Heart left ventricle (tissue), 16 donors: ENCODE measurements around the gene BCL2L14. TPM values are rescaled to one million over a fixed set of nuclear protein-coding genes. Genes with fewer than 3 reads are reported as not detected.

Experiments used
- ATAC-seq, 4 donors: fragments of 200-7000 bp; cut with Tn5 transposase; one replicate each; pipeline ENCODE4 v1.9.1; 2020 to 2022; ENCODE audit warnings: moderate library complexity in 4 of 4, mild to moderate bottlenecking in 3 of 4, moderate number of reproducible peaks in 1 of 4
- DNase-seq, 5 donors: peaks; one replicate each; pipeline ENCODE4 v3.0.0-alpha.2; 2020
- H3K27ac ChIP-seq, 12 donors: fragments of 200-600 bp; sonication (generic) in 4 of 12; one replicate each; pipeline versions ENCODE4 v1.5.0 to v1.8.0; 2016 to 2022; ENCODE audit warnings: mild to moderate bottlenecking in 2 of 12
- H3K27me3 ChIP-seq, 9 donors: fragments of 200-600 bp; sonication (generic) in 2 of 9; one replicate each; pipeline versions ENCODE4 v1.5.1 to v1.8.0; 2016 to 2022; ENCODE audit warnings: mild to moderate bottlenecking in 3 of 9
- H3K36me3 ChIP-seq, 9 donors: fragments of 200-600 bp; sonication (generic) in 2 of 9; one replicate each; pipeline versions ENCODE4 v1.5.0 to v1.8.0; 2018 to 2022; ENCODE audit warnings: mild to moderate bottlenecking in 2 of 9
- H3K4me1 ChIP-seq, 12 donors: fragments of 200-600 bp; sonication (generic) in 4 of 12; one replicate each; pipeline versions ENCODE4 v1.5.0 to v1.8.0; 2016 to 2022; ENCODE audit warnings: mild to moderate bottlenecking in 3 of 12
- H3K4me3 ChIP-seq, 12 donors: fragments of 200-600 bp; sonication (generic) in 4 of 12; one replicate each; pipeline versions ENCODE4 v1.5.0 to v1.8.0; 2017 to 2022; ENCODE audit warnings: mild to moderate bottlenecking in 9 of 12, moderate library complexity in 4 of 12
- H3K9me3 ChIP-seq, 12 donors: fragments of 200-600 bp; sonication (generic) in 4 of 12; one replicate each; pipeline versions ENCODE4 v1.5.0 to v1.8.0; 2016 to 2022; ENCODE audit warnings: mild to moderate bottlenecking in 1 of 12
- POLR2A ChIP-seq, 2 donors: fragments of 450-650 bp; IDR thresholded peaks; one replicate each; pipeline ENCODE4 v1.6.1; 2017; ENCODE audit warnings: antibody characterized with exemption in 2 of 2, mild to moderate bottlenecking in 2 of 2, moderate library complexity in 2 of 2
- WGBS, 4 donors: extraction: QIAGEN DNeasy Blood & Tissue Kit in 2 of 4; methylation state at CpG; one replicate each; pipeline versions ENCODE4 v1.1.5 to v1.1.7; 2013 to 2018; 5-methylcytosine and 5-hydroxymethylcytosine counted together
- intact Hi-C, 10 donors: fragments of 100-400 bp; cut with DNase I; formaldehyde crosslinking; loops; one replicate each; pipeline versions ENCODE4 v1.11.1 to v1.14.2; 2022
- polyA plus RNA-seq, 2 donors: library from polyadenylated mRNA; stranded (reverse); fragments of 200-250 nt; gene quantifications; one replicate each; pipeline ENCODE4 v1.2.3, GENCODE V29; 2013
- total RNA-seq, 9 donors: library from RNA; depleted of rRNA in 2 of 9; stranded (reverse); fragments of >200 nt in 2 of 9; fragmentation: NEBNext Ultra II Directional in 3 of 9; extraction: Animal tissue kit (Norgen Biotek cat#: 25700) in 3 of 9; gene quantifications; one replicate each; pipeline versions ENCODE4 v1.1.0 to v1.2.4, GENCODE V29; 2016 to 2023
- TF ChIP-seq, protein P1 (sequence below), 12 donors: fragments of 200-600 bp; sonication (generic) in 4 of 12; IDR thresholded peaks; one replicate each; pipeline versions ENCODE4 v1.5.0 to v1.8.0; 2018 to 2022; ENCODE audit warnings: antibody characterized with exemption in 12 of 12, mild to moderate bottlenecking in 5 of 12
- donor health status: ischemic (EF 13 %, LVEDD 7.1; RV severe dilation, severe dysfunction).
- donor health status: healthy with polysubstance abuse.
- donor health status: DM: no; HTN: yes; CAD: no.
- donor health status: DM: no; HTN: no; CAD: no.
- donor health status: ischemic (EF 25% LVEDD 6.9; RV normal size, moderate dysfunction).
- donor health status: ischemic (EF 25% LVEDD 5.7; RV mildly dilated, moderate dysfunction).
- donor health status: healthy.
- donor health status: DM: yes; HTN: yes; CAD: no.
- donor health status: ischemic (EF 35%, LVEDD 5.7; RV mildly dilated, moderate dysfunction).
- donor health status: nonischemic (EF 11% LVEDD 7.7; RV severe dilation, severe dysfunction).
- donor health status: DM: yes; HTN: yes; CAD: no.
- donor health status: PGD.
- donor health status: ischemic (EF 29% LVEDD 5.4; RV normal size, mild dysfunction).
- donor health status: nonischemic (EF 23%, LVEDD 6.1; RV moderate dilation, normal function).

The BCL2L14 gene
- total and polyA plus RNA-seq, 11 donors = not detected

DNA sequence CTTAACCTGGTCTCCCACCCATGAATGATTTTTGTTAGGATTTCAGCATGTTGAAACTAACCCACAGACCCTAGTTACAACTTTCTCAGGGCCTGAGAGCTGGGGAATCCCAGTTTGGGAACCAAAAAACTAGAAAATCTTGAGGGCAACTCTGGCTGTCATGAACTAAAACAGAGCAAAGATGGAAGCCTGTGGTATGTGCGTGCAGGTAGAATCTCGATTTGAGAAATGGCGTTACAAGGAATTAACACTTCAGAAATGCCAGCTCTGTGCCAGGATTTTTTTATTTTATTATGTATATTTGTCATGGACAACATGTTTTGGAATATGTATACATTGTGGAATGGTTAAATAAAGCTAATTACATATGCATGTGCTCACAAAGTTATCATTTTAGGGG, 36.4 kb upstream of the BCL2L14 start:
- H3K36me3 ChIP-seq = no peaks in the 10 kb centered on the region
- H3K27me3 ChIP-seq = peaks cover 0 to 4% (median 0%) of the 10 kb centered on the region in 9 donors
- H3K9me3 ChIP-seq = no peaks in the 10 kb centered on the region
- no peak for ATAC-seq
- H3K4me3 ChIP-seq = no peak overlapping the region
- peaks cover 0 to 15% (median 5%) of the 10 kb centered on the region in 12 donors for H3K4me1 ChIP-seq
- DNase-seq = no peak
- no peak for TF ChIP-seq POLR2A (IDR thresholded peaks at IDR 0.05)
- TF ChIP-seq, protein P1, sequence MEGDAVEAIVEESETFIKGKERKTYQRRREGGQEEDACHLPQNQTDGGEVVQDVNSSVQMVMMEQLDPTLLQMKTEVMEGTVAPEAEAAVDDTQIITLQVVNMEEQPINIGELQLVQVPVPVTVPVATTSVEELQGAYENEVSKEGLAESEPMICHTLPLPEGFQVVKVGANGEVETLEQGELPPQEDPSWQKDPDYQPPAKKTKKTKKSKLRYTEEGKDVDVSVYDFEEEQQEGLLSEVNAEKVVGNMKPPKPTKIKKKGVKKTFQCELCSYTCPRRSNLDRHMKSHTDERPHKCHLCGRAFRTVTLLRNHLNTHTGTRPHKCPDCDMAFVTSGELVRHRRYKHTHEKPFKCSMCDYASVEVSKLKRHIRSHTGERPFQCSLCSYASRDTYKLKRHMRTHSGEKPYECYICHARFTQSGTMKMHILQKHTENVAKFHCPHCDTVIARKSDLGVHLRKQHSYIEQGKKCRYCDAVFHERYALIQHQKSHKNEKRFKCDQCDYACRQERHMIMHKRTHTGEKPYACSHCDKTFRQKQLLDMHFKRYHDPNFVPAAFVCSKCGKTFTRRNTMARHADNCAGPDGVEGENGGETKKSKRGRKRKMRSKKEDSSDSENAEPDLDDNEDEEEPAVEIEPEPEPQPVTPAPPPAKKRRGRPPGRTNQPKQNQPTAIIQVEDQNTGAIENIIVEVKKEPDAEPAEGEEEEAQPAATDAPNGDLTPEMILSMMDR (IDR thresholded peaks at IDR 0.05) = no peak
- no peak overlapping the region for H3K27ac ChIP-seq
- WGBS, 4 donors = 91 to 95% (median 94%) methylated on average over 3 of the region's 3 CpGs
- intact Hi-C loops = loop anchor here in 3 of 10 donors (5.0 to 10.0 kb wide), 2 partner anchors 410 to 412 kb away; no protein-coding TSS in a partner anchor

DNA sequence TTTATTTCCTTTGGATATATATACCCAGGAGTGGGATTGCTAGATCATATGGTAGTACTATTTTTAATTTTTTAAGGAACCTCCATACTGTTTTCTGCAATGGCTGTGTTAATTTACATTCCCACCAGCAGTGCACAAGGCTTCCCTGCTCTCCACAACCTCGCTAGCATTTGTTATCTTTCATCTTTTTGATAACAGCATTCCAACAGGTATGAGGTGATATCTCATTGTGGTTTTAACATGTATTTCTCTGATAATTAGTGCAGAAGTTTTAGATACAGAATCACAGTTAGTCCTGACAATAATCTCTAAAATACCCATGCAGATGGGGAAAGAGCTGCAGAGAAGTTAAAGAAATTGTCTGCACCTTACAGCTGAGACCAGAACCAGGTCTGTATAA, 35.5 kb upstream of the BCL2L14 start:
- no peak for ATAC-seq
- H3K4me1 ChIP-seq = peaks cover 0 to 15% (median 5%) of the 10 kb centered on the region in 12 donors
- no peak overlapping the region for H3K4me3 ChIP-seq
- intact Hi-C loops = loop anchor here in 1 of 10 donors (10.0 kb wide), 1 partner anchor 410 kb away; no protein-coding TSS in a partner anchor
- no peaks in the 10 kb centered on the region for H3K36me3 ChIP-seq
- no peaks in the 10 kb centered on the region for H3K9me3 ChIP-seq
- H3K27ac ChIP-seq = no peak overlapping the region
- peaks cover 0 to 4% (median 0%) of the 10 kb centered on the region in 9 donors for H3K27me3 ChIP-seq
- TF ChIP-seq, protein P1 (IDR thresholded peaks at IDR 0.05) = no peak
- no peak for TF ChIP-seq POLR2A (IDR thresholded peaks at IDR 0.05)
- DNase-seq = no peak
- 68 to 86% (median 76%) methylated on average over 1 of the region's 1 CpG for WGBS, 4 donors

DNA sequence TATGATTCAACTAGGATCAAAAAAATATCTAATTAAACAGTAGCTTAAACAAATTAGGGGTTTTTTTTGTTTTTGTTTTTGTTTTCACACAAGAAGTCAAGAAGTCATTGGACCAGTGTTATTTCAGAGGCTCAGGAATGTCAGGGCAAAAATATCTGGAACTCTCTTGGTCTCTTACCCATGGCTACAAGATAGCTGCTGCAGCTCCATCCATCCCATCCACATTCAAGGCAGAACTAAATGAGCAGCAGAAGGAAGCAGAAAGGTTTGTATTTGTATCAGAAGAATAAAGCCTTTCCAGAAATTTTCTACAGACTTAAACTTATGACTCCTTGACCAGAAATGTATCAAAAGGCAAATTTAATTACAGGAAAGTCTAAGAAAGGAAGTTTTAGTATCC, 33.8 kb upstream of the BCL2L14 start:
- H3K27ac ChIP-seq = no peak overlapping the region
- ATAC-seq (no peak), DNase-seq (no peak)
- H3K4me3 ChIP-seq = no peak overlapping the region
- H3K27me3 ChIP-seq = peaks cover 0 to 4% (median 0%) of the 10 kb centered on the region in 9 donors
- intact Hi-C loops = loop anchor here in 1 of 10 donors (10.0 kb wide), 1 partner anchor 412 kb away; no protein-coding TSS in a partner anchor
- TF ChIP-seq POLR2A (IDR thresholded peaks at IDR 0.05) = no peak
- no peaks in the 10 kb centered on the region for H3K36me3 ChIP-seq
- H3K4me1 ChIP-seq = peaks cover 0 to 13% (median 5%) of the 10 kb centered on the region in 12 donors
- H3K9me3 ChIP-seq = no peaks in the 10 kb centered on the region

DNA sequence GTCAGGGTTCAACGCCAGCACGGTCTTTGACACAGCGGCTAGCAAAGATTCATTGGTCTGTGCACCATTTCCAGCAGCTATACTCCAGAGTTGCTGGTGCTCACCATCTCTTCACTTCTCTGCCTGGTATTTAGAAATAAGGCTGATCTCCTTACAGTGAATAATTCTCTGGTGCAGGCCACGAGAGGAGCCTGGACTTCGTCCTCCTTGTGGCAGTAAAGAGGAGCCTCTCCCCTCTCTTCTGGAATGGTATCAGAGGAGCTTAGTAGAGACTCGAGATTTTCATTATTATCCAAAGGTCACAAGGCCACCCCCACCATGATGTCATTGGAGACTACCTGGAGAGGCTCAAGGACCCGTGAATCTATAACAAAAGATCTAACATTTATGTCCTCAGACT, 30.8 kb upstream of the BCL2L14 start:
- peaks cover 0 to 4% (median 0%) of the 10 kb centered on the region in 9 donors for H3K27me3 ChIP-seq
- H3K4me1 ChIP-seq = no peaks in the 10 kb centered on the region
- H3K9me3 ChIP-seq = no peaks in the 10 kb centered on the region
- DNase-seq = no peak
- no peak overlapping the region for H3K27ac ChIP-seq
- no peak overlapping the region for H3K4me3 ChIP-seq
- intact Hi-C loops = loop anchor here in 1 of 10 donors (10.0 kb wide), 1 partner anchor 415 kb away; no protein-coding TSS in a partner anchor
- no peaks in the 10 kb centered on the region for H3K36me3 ChIP-seq
- no peak for ATAC-seq
- no peak for TF ChIP-seq POLR2A (IDR thresholded peaks at IDR 0.05)
- TF ChIP-seq, protein P1 (IDR thresholded peaks at IDR 0.05) = no peak
- WGBS, 4 donors = 77 to 81% (median 80%) methylated on average over 7 of the region's 7 CpGs

DNA sequence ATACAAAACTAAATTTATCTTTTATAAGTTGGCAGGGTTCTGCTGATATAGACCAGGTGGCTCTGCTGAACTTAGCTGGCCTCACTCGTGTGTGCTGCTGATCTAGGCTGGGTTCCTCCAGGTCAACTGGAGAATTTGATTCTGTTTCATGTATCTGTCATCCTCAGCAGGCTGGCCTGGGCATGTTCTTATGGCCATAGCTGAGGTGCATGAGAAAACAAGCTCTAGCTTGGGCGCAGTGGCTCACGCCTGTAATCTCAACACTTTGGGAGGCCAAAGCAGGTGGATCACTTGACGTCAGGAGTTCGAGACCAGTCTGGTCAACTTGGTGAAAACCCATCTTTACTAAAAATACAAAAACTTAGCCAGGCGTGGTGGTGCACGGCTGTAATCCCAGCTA, 24.3 kb upstream of the BCL2L14 start:
- DNase-seq = no peak
- Histone ChIP-seq H3K27ac (no peak overlapping the region), H3K9me3 (no peaks in the 10 kb centered on the region), H3K4me3 (no peak overlapping the region), H3K36me3 (no peaks in the 10 kb centered on the region), H3K27me3 (no peaks in the 10 kb centered on the region), H3K4me1 (no peaks in the 10 kb centered on the region)
- TF ChIP-seq, protein P1 (IDR thresholded peaks at IDR 0.05) = no peak
- no peak for TF ChIP-seq POLR2A (IDR thresholded peaks at IDR 0.05)
- 71 to 75% (median 74%) methylated on average over 7 of the region's 7 CpGs for WGBS, 4 donors
- ATAC-seq = peak in 1 of 4 donors; percentile 13
- intact Hi-C loops = no loop called here
